HCT116 (cell line): Measurements from ENCODE around the gene SETDB1.

Experiments
- JUND ChIP-seq: IDR thresholded peaks from 2 replicates; pipeline ENCODE4 v1.6.1; 2012
- POLR2A ChIP-seq: IDR thresholded peaks from 2 replicates; pipeline ENCODE4 v1.7.0; 2011; ENCODE audit warnings: borderline replicate concordance; ENCODE audit not compliant: insufficient read depth, insufficient read length; ENCODE audit errors: extremely low read depth
- TCF7L2 ChIP-seq: IDR thresholded peaks from 2 replicates; pipeline ENCODE4 v1.7.0; 2011; ENCODE audit warnings: borderline replicate concordance, inconsistent platforms; ENCODE audit not compliant: insufficient read depth, insufficient read length; ENCODE audit errors: extremely low read depth
- TF ChIP-seq, protein P1 (sequence below): IDR thresholded peaks from 2 replicates; pipeline ENCODE4 v1.6.1; 2012; ENCODE audit warnings: low read depth
- TF ChIP-seq, protein P2 (sequence below), 3 experiments: fragments of 200-600 bp in 1 of 3; sonication (generic) in 1 of 3; IDR thresholded peaks in 2 of 3; conservative IDR thresholded peaks in 1 of 3; 2 replicates each; pipeline ENCODE4 v1.5.1; 2012 to 2017; ENCODE audit warnings: low read depth in 2 of 3, low read length in 2 of 3, antibody characterized with exemption in 1 of 3, borderline replicate concordance in 1 of 3, control low read depth in 1 of 3, mild to moderate bottlenecking in 1 of 3, mixed read lengths in 1 of 3, mixed run types in 1 of 3, moderate library complexity in 1 of 3; ENCODE audit not compliant: insufficient read depth in 1 of 3

DNA sequence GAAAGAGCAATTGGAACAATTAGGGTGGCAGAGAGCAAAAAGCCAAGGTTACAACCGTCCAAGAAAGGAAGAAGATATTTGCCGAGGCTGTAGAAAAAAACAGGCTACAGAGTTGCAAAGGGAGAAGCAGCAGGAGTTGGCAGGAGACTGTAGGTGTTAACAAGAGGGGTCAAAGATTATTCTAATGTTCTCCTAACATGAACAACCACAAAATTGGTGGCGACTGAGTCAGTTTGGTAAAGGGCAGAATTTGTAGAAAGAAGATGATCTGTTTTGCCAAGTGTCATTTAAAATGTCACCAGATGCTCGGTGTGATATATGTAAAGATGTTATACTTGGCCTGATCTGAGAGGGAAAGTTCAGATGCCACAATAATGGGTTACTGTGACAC is 81.7 kb downstream of the SETDB1 start:
- TF ChIP-seq, protein P1, sequence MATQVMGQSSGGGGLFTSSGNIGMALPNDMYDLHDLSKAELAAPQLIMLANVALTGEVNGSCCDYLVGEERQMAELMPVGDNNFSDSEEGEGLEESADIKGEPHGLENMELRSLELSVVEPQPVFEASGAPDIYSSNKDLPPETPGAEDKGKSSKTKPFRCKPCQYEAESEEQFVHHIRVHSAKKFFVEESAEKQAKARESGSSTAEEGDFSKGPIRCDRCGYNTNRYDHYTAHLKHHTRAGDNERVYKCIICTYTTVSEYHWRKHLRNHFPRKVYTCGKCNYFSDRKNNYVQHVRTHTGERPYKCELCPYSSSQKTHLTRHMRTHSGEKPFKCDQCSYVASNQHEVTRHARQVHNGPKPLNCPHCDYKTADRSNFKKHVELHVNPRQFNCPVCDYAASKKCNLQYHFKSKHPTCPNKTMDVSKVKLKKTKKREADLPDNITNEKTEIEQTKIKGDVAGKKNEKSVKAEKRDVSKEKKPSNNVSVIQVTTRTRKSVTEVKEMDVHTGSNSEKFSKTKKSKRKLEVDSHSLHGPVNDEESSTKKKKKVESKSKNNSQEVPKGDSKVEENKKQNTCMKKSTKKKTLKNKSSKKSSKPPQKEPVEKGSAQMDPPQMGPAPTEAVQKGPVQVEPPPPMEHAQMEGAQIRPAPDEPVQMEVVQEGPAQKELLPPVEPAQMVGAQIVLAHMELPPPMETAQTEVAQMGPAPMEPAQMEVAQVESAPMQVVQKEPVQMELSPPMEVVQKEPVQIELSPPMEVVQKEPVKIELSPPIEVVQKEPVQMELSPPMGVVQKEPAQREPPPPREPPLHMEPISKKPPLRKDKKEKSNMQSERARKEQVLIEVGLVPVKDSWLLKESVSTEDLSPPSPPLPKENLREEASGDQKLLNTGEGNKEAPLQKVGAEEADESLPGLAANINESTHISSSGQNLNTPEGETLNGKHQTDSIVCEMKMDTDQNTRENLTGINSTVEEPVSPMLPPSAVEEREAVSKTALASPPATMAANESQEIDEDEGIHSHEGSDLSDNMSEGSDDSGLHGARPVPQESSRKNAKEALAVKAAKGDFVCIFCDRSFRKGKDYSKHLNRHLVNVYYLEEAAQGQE: no peak
- TF ChIP-seq, protein P2, sequence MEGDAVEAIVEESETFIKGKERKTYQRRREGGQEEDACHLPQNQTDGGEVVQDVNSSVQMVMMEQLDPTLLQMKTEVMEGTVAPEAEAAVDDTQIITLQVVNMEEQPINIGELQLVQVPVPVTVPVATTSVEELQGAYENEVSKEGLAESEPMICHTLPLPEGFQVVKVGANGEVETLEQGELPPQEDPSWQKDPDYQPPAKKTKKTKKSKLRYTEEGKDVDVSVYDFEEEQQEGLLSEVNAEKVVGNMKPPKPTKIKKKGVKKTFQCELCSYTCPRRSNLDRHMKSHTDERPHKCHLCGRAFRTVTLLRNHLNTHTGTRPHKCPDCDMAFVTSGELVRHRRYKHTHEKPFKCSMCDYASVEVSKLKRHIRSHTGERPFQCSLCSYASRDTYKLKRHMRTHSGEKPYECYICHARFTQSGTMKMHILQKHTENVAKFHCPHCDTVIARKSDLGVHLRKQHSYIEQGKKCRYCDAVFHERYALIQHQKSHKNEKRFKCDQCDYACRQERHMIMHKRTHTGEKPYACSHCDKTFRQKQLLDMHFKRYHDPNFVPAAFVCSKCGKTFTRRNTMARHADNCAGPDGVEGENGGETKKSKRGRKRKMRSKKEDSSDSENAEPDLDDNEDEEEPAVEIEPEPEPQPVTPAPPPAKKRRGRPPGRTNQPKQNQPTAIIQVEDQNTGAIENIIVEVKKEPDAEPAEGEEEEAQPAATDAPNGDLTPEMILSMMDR (IDR thresholded peaks at IDR 0.05 in 2 of 3, conservative IDR thresholded peaks at IDR 0.05 in 1 of 3; ENCODE audit: borderline replicate concordance in 1 of 3, insufficient read depth in 1 of 3, low read depth in 2 of 3, low read length in 2 of 3): no peak
- TF ChIP-seq POLR2A (no peak), JUND (no peak), TCF7L2 (no peak)
